AG04449 (cell line): ENCODE data around the gene TTN.

ENCODE experiments used
- CTCF ChIA-PET: fragments of 350-600 bp; formaldehyde crosslinking; extraction: SDS; loops from one replicate; lab custom pipeline; 2021; ENCODE audit warnings: antibody characterized with exemption; lab: Yijun Ruan, JAX
- POLR2A ChIA-PET: fragments of 400-600, 350-600 bp; formaldehyde crosslinking; extraction: SDS; loops from one replicate; lab custom pipeline; 2020; ENCODE audit warnings: antibody characterized with exemption, inconsistent platforms; lab: Yijun Ruan, JAX
- DNase-seq: peaks from one replicate; pipeline ENCODE4 v3.0.0-alpha.2; 2010; ENCODE audit warnings: low read depth, low spot score
- H3K4me3 ChIP-seq: 2 replicates; pipeline ENCODE4 v1.5.1; 2011; ENCODE audit warnings: low read depth, mild to moderate bottlenecking, control low read depth, low read length
- CTCF ChIP-seq: IDR thresholded peaks from one replicate; pipeline ENCODE4 v1.5.1; 2011; ENCODE audit warnings: mild to moderate bottlenecking, moderate library complexity, low read length, control low read depth, inconsistent platforms; ENCODE audit not compliant: insufficient read depth; ENCODE audit errors: missing control alignments

The TTN gene

GRCh38 chr2:178506949-178507348, 300.3 kb downstream of the TTN start:
- DNase-seq: no peak
- TF ChIP-seq CTCF: no peak
- CTCF ChIA-PET: no interaction called here
- H3K4me3 ChIP-seq: no peak overlapping the region
- POLR2A ChIA-PET: no interaction called here

DNA sequence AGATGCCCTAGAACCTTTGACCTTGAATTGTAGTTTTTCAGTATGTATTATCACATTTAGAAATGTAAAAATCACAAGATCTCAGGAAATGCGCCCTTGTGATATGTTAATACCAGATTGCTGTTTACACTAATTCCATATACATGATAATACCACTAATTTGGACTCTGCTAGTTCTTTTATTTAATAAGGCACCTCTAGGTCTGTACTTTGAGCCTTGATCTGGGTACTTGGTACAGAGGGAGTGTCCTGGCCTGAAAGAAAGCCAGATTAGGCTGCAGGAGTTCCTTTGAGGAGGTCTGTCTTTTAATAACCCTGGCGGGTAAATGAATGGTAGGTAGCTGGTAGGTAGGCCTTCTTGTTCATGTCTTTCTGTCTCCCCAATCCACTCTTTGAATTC, 300.7 kb downstream of the TTN start:
- CTCF ChIA-PET: no interaction called here

GRCh38 chr2:178506101-178506500, 301.1 kb downstream of the TTN start:
- DNase-seq: no peak
- POLR2A ChIA-PET: no interaction called here

More for the DNA sequence above, 300.7 kb downstream of the TTN start:
- no peak overlapping the region for H3K4me3 ChIP-seq
- DNase-seq: no peak
- POLR2A ChIA-PET: no interaction called here
- no peak for TF ChIP-seq CTCF

DNA sequence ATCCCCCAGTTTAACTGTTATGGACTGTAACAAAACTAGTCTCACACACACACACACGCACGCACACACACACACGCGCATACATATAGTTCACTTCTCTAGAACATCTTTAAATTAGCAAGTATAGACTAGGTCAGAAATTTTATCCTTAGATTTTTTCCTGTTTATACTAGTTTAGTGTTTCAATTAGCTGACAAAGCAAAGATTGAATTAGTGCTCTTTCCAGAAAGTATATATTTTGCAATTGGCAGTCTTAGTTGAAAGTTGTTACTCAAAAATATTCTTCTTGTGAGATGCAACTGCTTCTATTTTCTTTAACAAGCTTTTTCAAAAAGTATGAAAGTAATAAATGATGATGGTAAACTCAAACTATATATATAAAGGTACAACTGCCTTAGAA, 304.5 kb downstream of the TTN start:
- ChIA-PET POLR2A (no interaction called here), CTCF (no interaction called here)
- no peak overlapping the region for H3K4me3 ChIP-seq
- no peak for TF ChIP-seq CTCF
- no peak for DNase-seq

More at GRCh38 chr2:178506101-178506500, 301.1 kb downstream of the TTN start:
- TF ChIP-seq CTCF: no peak
- CTCF ChIA-PET: no interaction called here
- H3K4me3 ChIP-seq: no peak overlapping the region

DNA sequence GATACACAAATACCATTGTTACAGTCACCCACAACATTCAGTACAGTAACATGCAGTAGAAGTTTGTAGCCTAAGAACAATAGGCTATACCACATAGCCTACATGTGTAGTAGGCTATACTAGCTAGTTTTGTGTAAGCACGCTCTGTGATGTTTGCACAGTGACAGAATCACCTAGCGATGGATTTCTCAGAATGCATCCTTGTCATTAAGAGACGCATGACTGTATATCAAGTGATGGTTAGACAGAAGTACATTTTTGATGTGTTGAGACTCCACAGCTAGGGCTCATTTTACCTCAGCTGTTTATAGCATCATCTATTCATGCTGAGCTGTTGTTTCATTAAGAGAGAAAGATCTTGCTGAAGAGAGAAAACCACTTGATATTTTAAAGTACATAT, 307.6 kb downstream of the TTN start:
- POLR2A ChIA-PET: no interaction called here

GRCh38 chr2:178498137-178498536, 309.1 kb downstream of the TTN start:
- no peak for DNase-seq
- ChIA-PET POLR2A (no interaction called here), CTCF (no interaction called here)
- no peak for TF ChIP-seq CTCF
- no peak overlapping the region for H3K4me3 ChIP-seq

More for the DNA sequence above, 307.6 kb downstream of the TTN start:
- no peak overlapping the region for H3K4me3 ChIP-seq
- TF ChIP-seq CTCF: no peak
- CTCF ChIA-PET: no interaction called here
- no peak for DNase-seq
